GM19351 (cell line): Measurements from ENCODE around the gene RELT.

ENCODE experiments used
- ATAC-seq: cut with Tn5 transposase; IDR thresholded peaks from one replicate; pipeline ENCODE4 v1.9.1; 2021; ENCODE audit warnings: mild to moderate bottlenecking, moderate library complexity; ENCODE audit not compliant: unreplicated experiment

Gene RELT

GRCh38 chr11:73376160-73376802 is at the start of gene RELT:
Gene RELT, plus strand, starts transcription at chr11:73376399. Its CDS starts 12,738 bp downstream, at chr11:73389137.
- peak; percentile 71 for ATAC-seq

GRCh38 chr11:73326929-73327811 is 49.0 kb upstream of the RELT start:
- ATAC-seq, result no peak

GRCh38 chr11:73327812-73328364 is 48.3 kb upstream of the RELT start:
- ATAC-seq, result no peak

- ATAC-seq, result no peak
Measured at GRCh38 chr11:73330569-73331093, 45.6 kb upstream of the RELT start.

GRCh38 chr11:73331138-73331916 is 44.9 kb upstream of the RELT start:
- no peak for ATAC-seq

- no peak for ATAC-seq
Measured at GRCh38 chr11:73333173-73333572, 43.0 kb upstream of the RELT start.

GRCh38 chr11:73333640-73334383 is 42.4 kb upstream of the RELT start:
- ATAC-seq, result no peak

- ATAC-seq, result no peak
Measured at GRCh38 chr11:73334384-73335203, 41.6 kb upstream of the RELT start.

- ATAC-seq, result no peak
Measured at GRCh38 chr11:73335204-73335923, 40.8 kb upstream of the RELT start.

GRCh38 chr11:73337846-73338245 is 38.4 kb upstream of the RELT start:
- no peak for ATAC-seq

- no peak for ATAC-seq
Measured at GRCh38 chr11:73338279-73338678, 37.9 kb upstream of the RELT start.

- no peak for ATAC-seq
Measured at GRCh38 chr11:73340164-73340563, 36.0 kb upstream of the RELT start.

- no peak for ATAC-seq
Measured at GRCh38 chr11:73342633-73343032, 33.6 kb upstream of the RELT start.

- ATAC-seq, result no peak
Measured at GRCh38 chr11:73343076-73343873, 32.9 kb upstream of the RELT start.

GRCh38 chr11:73344191-73344607 is 32.0 kb upstream of the RELT start:
- no peak for ATAC-seq

- no peak for ATAC-seq
Measured at GRCh38 chr11:73345481-73346160, 30.6 kb upstream of the RELT start.

- ATAC-seq, result no peak
Measured at GRCh38 chr11:73346186-73346935, 29.8 kb upstream of the RELT start.
